HTERT RPE-1 (cell line): Measurements from ENCODE around the gene NCAN.
"Not testable (repeated sequence)": the region's sequence is repeated elsewhere in the genome, so short reads cannot be mapped to it uniquely, and the experiment has no call there.

Experiments
- in situ Hi-C: fragments of 300-500 bp; cut with MboI; formaldehyde crosslinking; loops from 4 replicates; pipeline ENCODE4 v1.14.3; 2020; ENCODE audit warnings: low sequenced_read_pairs

The NCAN gene

DNA sequence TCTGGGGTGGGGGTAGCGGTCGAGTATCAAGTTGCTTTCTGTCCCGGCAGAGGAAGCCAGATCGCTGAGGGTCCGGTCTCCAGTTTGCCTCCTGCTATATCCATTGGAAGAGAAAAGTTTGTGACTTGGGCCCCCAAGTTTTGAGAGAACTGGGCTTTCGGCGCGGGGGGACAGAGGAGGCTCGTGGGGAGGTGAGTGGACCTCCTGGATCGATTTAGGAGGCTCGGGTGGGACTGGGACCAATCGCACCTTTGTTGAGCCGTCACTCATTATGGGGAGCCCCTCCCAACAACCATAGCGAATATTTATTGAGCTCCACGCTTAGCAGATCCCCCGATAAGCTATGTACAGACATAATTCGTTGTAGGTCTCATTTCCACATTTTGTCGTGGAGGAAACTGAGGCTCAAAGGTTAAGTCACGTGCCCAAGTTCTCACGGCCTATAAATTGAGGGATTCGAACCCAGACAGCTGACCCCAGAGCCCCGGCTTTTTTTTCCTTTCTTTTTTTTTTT, 18.8 kb upstream of the NCAN start:
- in situ Hi-C loops, result no loop called here

DNA sequence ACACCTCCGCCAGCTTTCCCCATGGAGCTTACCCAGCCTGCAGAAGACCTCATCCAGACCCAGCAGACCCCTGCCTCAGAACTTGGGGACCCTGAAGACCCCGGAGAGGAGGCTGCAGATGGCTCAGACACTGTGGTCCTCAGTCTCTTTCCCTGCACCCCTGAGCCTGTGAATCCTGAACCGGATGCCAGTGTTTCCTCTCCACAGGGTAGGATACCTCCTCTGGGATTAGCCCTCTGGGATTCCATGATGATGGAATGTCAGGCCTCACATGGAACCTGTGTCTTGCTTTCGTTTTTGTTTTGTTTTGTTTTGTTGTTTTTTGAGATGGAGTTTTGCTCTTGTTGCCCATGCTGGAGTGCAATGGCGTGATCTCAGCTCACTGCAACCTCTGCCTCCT, 17.8 kb upstream of the NCAN start:
- in situ Hi-C loops, result no loop called here

GRCh38 chr19:19201697-19202630, 9.8 kb upstream of the NCAN start:
- in situ Hi-C loops, result no loop called here

DNA sequence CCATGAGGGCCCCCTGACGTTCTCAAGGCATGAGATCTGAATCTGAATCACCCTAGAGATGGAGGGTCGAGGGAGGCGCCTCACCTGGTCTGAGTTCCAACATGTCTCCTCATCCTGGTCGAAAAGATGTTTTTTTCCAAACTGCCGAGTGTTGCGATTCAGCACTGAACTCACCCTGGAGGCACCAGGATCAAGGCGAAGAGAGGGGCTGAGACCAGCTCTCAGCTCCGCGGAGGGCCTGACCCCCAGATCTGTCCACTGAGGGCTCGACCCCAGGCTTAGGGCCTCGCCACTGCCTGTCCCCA, 9.1 kb upstream of the NCAN start:
- in situ Hi-C loops, result no loop called here

GRCh38 chr19:19203012-19203856, 8.5 kb upstream of the NCAN start, which contains the start of gene NR2C2AP:
NR2C2AP (minus strand) TSS chr19:19203414; CDS start chr19:19203060, 354 bp downstream.
- in situ Hi-C loops, result no loop called here

DNA sequence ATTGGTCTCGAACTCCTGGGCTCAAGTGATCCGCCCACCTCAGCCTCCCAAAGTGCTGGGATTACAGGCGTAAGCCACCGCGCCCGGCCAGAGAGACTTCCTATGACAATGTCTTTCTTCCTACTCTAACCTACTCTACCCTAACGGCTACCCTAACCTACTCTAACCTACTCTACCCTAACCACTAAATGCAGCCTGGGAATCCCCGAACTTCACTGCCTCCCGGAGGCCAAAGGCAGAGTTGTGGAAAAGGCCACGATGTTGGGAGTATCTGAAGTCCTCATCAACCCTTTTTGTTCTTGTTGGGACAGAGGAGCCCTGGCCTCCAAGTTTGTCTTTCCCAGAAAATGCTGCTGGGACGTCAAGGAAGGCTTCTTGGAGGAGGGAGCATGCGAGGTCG, 7.6 kb upstream of the NCAN start:
- in situ Hi-C loops, result no loop called here

DNA sequence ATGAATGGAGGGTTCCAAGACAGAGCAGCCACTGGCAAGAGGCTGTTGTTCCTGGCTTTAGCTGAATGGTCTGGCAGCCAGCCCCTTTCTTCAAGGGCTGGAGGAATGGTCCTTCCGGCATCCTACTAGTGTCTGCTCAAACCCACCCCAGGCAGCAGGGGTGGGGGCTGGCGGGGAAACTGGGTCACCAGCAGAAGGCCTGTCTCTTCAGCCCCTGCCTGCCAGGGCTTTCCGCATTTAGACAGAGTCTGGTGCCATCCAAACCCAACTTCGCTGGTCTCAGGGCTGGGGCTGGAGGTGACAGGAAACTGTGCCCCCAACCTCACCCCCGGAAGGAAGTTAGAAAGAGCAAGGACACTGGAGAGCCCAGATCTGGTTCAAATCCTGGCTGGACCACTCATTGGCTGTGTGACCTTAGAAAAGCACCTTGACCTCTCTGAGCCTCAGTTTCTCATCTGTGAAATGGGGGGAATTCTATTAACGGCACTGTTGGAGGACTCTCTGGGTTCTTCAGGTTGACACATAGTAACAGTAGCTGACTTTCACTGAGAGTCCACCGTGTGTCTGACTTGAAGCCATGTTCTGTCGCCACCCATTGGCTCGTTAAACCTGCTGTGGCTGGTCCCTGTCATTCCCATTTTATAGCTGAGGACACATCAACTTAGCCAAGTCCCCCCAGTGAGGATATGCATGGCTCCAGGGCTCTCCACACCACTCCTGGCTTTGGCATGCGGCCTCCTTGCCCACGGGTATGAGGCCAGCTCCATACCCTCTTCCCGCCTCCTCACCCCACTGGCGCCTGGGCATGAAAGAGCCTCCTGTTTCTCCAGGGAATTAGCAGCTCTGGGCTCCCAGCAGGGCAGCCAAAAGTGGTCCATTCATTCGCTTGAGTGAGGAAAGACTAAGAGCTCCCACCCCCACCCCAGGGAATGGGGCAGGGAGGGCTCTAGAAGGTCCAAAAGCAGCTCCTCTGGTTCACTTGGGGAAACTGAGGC, 6.0 kb upstream of the NCAN start:
- in situ Hi-C loops, result no loop called here

GRCh38 chr19:19206938-19207337, 4.8 kb upstream of the NCAN start:
- in situ Hi-C loops, result no loop called here

DNA sequence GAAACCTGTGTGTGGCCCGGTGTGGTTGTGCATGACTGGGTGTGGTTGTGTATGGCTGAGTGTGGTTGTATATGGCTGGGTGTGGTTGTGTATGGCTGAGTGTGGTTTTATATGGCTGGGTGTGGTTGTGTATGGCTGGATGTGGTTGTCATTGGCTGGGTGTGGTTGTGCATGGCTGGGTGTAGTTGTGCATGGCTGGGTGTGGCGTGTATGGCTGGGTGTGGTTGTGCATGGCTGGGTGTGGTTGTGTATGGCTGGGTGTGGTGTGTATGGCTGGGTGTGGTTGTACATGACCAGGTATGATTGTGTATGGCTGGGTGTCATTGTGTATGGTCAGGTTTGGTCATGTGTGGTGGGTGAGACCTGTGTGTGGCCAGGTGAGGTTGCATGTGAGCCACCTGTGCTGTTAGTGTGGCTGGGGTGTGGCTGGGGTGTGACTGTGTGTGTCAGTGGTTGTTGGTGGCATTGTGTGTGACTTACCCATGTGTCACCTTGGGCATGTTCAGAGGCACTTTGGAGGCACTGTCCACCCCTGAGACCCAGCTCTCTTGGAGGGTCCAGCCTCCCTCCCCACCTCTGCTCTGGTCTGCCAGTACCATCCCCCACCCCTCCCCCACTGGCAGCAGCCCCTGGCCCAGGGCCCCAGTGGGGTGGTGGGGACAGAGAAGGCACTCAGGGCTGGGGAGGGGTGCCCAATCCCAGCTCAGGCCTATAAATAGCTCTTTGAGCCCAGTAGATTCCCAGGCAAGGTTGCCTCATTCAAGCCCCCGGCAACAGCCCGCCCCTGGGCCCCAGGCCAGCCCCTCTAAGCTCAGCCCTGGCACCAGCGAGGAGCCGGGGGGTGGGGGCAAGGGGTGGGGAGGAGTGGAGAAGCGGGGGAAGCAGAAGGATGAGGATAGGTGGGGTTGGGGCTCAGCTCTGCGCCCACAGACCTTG, 3.9 kb upstream of the NCAN start:
- in situ Hi-C loops, result no loop called here

- in situ Hi-C loops, result no loop called here
Observed at GRCh38 chr19:19209372-19209771, 2.4 kb upstream of the NCAN start.

DNA sequence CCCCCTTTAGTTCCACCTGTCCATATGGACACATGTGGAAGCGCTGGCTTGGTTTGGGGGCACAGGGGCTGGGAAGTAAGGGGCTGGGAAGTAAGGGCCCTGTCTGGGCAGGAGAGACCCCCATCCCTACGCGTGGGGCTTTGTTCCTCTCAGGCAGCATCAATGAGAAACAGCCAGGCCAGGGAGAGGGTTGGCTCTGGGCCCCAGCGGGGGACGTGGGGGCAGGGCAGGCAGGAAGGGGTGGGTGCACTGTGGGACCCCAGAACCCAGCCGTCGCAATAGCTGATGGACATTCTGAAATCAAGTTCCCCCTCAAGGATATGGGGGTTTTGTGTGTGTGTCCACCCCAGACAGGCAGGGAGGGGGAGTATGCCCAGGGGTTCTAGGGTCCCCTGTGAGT, 1.2 kb downstream of the NCAN start:
- in situ Hi-C loops, result no loop called here

- in situ Hi-C loops, result no loop called here
Observed at GRCh38 chr19:19213426-19214158, 1.8 kb downstream of the NCAN start.

GRCh38 chr19:19214159-19214490, 2.4 kb downstream of the NCAN start:
- in situ Hi-C loops, result no loop called here

- in situ Hi-C loops, result no loop called here
Observed at GRCh38 chr19:19214892-19215291, 3.1 kb downstream of the NCAN start.

GRCh38 chr19:19215792-19216191, 4.0 kb downstream of the NCAN start:
- in situ Hi-C loops, result no loop called here

GRCh38 chr19:19217099-19217498, 5.3 kb downstream of the NCAN start:
- in situ Hi-C loops, result no loop called here

DNA sequence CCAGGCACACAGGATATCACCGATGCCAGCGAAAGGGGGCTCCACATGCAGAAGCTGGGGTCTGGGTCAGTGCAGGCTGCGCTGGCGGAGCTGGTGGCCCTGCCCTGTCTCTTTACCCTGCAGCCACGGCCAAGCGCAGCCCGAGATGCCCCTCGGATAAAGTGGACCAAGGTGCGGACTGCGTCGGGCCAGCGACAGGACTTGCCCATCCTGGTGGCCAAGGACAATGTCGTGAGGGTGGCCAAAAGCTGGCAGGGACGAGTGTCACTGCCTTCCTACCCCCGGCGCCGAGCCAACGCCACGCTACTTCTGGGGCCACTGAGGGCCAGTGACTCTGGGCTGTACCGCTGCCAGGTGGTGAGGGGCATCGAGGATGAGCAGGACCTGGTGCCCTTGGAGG, 7.2 kb downstream of the NCAN start:
- in situ Hi-C loops, result no loop called here

- in situ Hi-C loops, result not testable (repeated sequence)
Observed at GRCh38 chr19:19221000-19221399, 9.2 kb downstream of the NCAN start.

DNA sequence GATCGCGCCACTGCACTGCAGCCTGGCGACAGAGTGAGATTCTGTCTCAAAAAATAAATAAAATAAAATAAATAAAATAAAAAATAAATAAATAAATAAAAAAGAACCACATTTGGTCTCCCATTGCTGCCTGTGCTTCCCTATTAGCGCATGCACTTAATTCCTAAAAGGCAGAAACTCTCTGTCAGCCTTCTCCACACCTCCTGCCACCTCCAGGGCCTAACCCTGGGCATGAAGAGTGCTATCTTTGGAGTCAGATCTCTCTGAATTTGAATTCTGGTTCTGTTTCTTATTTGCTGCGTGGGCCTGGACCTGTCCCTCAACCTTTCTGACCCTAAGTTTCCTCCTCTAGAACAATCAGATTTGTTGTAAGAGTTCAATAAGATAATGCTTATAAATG, 11.3 kb downstream of the NCAN start:
- in situ Hi-C loops, result no loop called here
